Panc1 (cell line): ENCODE data around the gene FNTB. TPM values are rescaled to one million over a fixed set of nuclear protein-coding genes. Genes with fewer than 3 reads are reported as not detected.

Experiments used
- ATAC-seq: fragments of 200-7000 bp; cut with Tn5 transposase; 2 replicates; pipeline ENCODE4 v1.9.1; 2020; ENCODE audit warnings: mild to moderate bottlenecking, moderate library complexity
- BruUV-seq: library from RNA; stranded (reverse); fragments of 400-500 nt; replicated peaks from 2 replicates; lab custom pipeline; 2021; lab: Mats Ljungman, UMichigan
- CTCF ChIA-PET: fragments of 300-600 bp; sonication (Branson Sonifier 250); formaldehyde crosslinking; loops from one replicate; lab custom pipeline; 2022; ENCODE audit warnings: antibody characterized with exemption; lab: Charles Lee
- POLR2A ChIA-PET: fragments of 300-600 bp; sonication (Branson Sonifier 250); formaldehyde crosslinking; loops from one replicate; lab custom pipeline; 2022; ENCODE audit warnings: antibody characterized with exemption; lab: Charles Lee
- DNase-seq: peaks from one replicate; pipeline ENCODE4 v3.0.0-alpha.2; 2010; ENCODE audit warnings: low read depth, low spot score
- H3K27ac ChIP-seq: 2 replicates; pipeline ENCODE4 v1.5.1; 2011; ENCODE audit warnings: mild to moderate bottlenecking, low read length, inconsistent platforms
- H3K27me3 ChIP-seq: fragments of 200-500 bp; sonication (Bioruptor generic); 2 replicates; pipeline ENCODE4 v1.6.0; 2014; ENCODE audit warnings: low read length, inconsistent platforms; ENCODE audit not compliant: control insufficient read depth, insufficient read depth
- H3K36me3 ChIP-seq: fragments of 200-500 bp; sonication (Bioruptor generic); 2 replicates; pipeline ENCODE4 v1.5.1; 2014; ENCODE audit warnings: inconsistent platforms, mild to moderate bottlenecking, low read length, moderate library complexity; ENCODE audit not compliant: control insufficient read depth, insufficient read depth
- H3K4me1 ChIP-seq: 2 replicates; pipeline ENCODE4 v1.5.1; 2011; ENCODE audit warnings: inconsistent platforms, mild to moderate bottlenecking, low read length, moderate library complexity; ENCODE audit not compliant: control insufficient read depth, insufficient read depth
- H3K4me3 ChIP-seq, 2 experiments: 2 replicates each; pipeline ENCODE4 v1.5.1; 2011 to 2012; ENCODE audit warnings: low read depth in 2 of 2, low read length in 2 of 2, mild to moderate bottlenecking in 2 of 2, inconsistent platforms in 1 of 2, moderate library complexity in 1 of 2
- H3K9me3 ChIP-seq: fragments of 200-500 bp; sonication (Bioruptor generic); 2 replicates; pipeline ENCODE4 v1.5.1; 2014; ENCODE audit warnings: low read depth, mild to moderate bottlenecking, inconsistent platforms, low read length, moderate library complexity; ENCODE audit not compliant: control insufficient read depth, insufficient read depth
- CTCF ChIP-seq: fragments of 450-650 bp; IDR thresholded peaks from 2 replicates; pipeline ENCODE4 v1.5.1; 2017; ENCODE audit warnings: mild to moderate bottlenecking
- POLR2AphosphoS5 ChIP-seq: IDR thresholded peaks from 2 replicates; pipeline ENCODE4 v1.6.1; 2012; ENCODE audit warnings: mild to moderate bottlenecking, low read depth, low read length, moderate library complexity
- REST ChIP-seq, 2 experiments: IDR thresholded peaks; 2 replicates each; pipeline ENCODE4 v1.6.1; 2011 to 2012; ENCODE audit warnings: low read depth in 2 of 2, control low read depth in 1 of 2, low read length in 1 of 2, mild to moderate bottlenecking in 1 of 2, moderate library complexity in 1 of 2; ENCODE audit not compliant: insufficient read depth in 1 of 2
- SIN3A ChIP-seq: IDR thresholded peaks from 2 replicates; pipeline ENCODE4 v1.6.1; 2012; ENCODE audit warnings: low read depth, mild to moderate bottlenecking, low read length, moderate library complexity, borderline replicate concordance; ENCODE audit not compliant: insufficient read depth
- TCF7L2 ChIP-seq: IDR thresholded peaks from 2 replicates; pipeline ENCODE4 v1.6.1; 2011; ENCODE audit warnings: mild to moderate bottlenecking, low read depth, low read length, inconsistent platforms
- in situ Hi-C: cut with HindIII; loops from 2 replicates; pipeline ENCODE4 v1.10.0; 2016; ENCODE audit warnings: low sequenced_read_pairs, low pct_unique_long_range_greater_than_20kb
- intact Hi-C: fragments of 100-400 bp; cut with micrococcal nuclease; formaldehyde crosslinking; loops from one replicate; pipeline ENCODE4 v1.10.0; 2022; ENCODE audit not compliant: unreplicated experiment
- total RNA-seq: library from RNA; stranded (reverse); gene quantifications from one replicate; pipeline ENCODE4 v1.2.1, GENCODE V29; 2021; ENCODE audit not compliant: unreplicated experiment

The FNTB gene
- total RNA-seq, 1 experiment from 2014 or later: 13.3 TPM

GRCh38 chr14:65042731-65043372 lies 56.2 kb downstream of the FNTB start:
- no peaks in the 10 kb centered on the region for H3K9me3 ChIP-seq
- no peak for TF ChIP-seq POLR2AphosphoS5
- TF ChIP-seq SIN3A: no peak
- TF ChIP-seq REST (IDR thresholded peaks at IDR 0.05; ENCODE audit: insufficient read depth in 1 of 2, low read depth in 2 of 2, low read length in 1 of 2): no peak
- TF ChIP-seq CTCF: no peak
- TF ChIP-seq TCF7L2: no peak
- in situ Hi-C loops (no loop called here), intact Hi-C loops (no loop called here)
- CTCF ChIA-PET: no interaction called here
- no peak for DNase-seq
- BruUV-seq: no TSS peak
- no peaks in the 10 kb centered on the region for H3K4me1 ChIP-seq
- no peaks in the 10 kb centered on the region for H3K27me3 ChIP-seq
- no peak overlapping the region for H3K4me3 ChIP-seq
- H3K36me3 ChIP-seq: no peaks in the 10 kb centered on the region; the same call in 1 of the 2 replicates
- no peak overlapping the region for H3K27ac ChIP-seq
- ATAC-seq: no peak
- POLR2A ChIA-PET: no interaction called here

GRCh38 chr14:65043893-65044595 lies 57.3 kb downstream of the FNTB start:
- BruUV-seq: no TSS peak
- ChIA-PET CTCF (interaction anchor here (0.7 kb wide), 1 partner anchor 227 kb away, joined by 3 read pairs; no protein-coding TSS in a partner anchor), POLR2A (no interaction called here)
- DNase-seq (no peak), ATAC-seq (no peak)
- in situ Hi-C loops: no loop called here
- Histone ChIP-seq H3K27ac (no peak overlapping the region), H3K36me3 (no peaks in the 10 kb centered on the region; the same call in 1 of the 2 replicates), H3K4me3 (no peak overlapping the region), H3K9me3 (no peaks in the 10 kb centered on the region), H3K4me1 (no peaks in the 10 kb centered on the region), H3K27me3 (no peaks in the 10 kb centered on the region)
- no peak for TF ChIP-seq POLR2AphosphoS5
- intact Hi-C loops: no loop called here

GRCh38 chr14:65044596-65044959 lies 57.9 kb downstream of the FNTB start:
- Histone ChIP-seq H3K36me3 (no peaks in the 10 kb centered on the region), H3K27ac (no peak overlapping the region), H3K4me3 (no peak overlapping the region), H3K27me3 (no peaks in the 10 kb centered on the region), H3K9me3 (no peaks in the 10 kb centered on the region), H3K4me1 (no peaks in the 10 kb centered on the region)
- in situ Hi-C loops: no loop called here
- no peak for ATAC-seq
- POLR2A ChIA-PET: no interaction called here
- intact Hi-C loops: no loop called here
- TF ChIP-seq CTCF (no peak), SIN3A (no peak), REST (IDR thresholded peaks at IDR 0.05; ENCODE audit: insufficient read depth in 1 of 2, low read depth in 2 of 2, low read length in 1 of 2) (no peak), POLR2AphosphoS5 (no peak), TCF7L2 (no peak)
- no TSS peak for BruUV-seq
- no peak for DNase-seq
- CTCF ChIA-PET: no interaction called here
